ENCODE results near the gene CLEC3B. TPM values are rescaled to one million over a fixed set of nuclear protein-coding genes. Genes with fewer than 3 reads are reported as not detected.

Gene CLEC3B
- total and polyA plus RNA-seq, 12 donors: 34.8 to 355 (median 59.4) TPM

DNA sequence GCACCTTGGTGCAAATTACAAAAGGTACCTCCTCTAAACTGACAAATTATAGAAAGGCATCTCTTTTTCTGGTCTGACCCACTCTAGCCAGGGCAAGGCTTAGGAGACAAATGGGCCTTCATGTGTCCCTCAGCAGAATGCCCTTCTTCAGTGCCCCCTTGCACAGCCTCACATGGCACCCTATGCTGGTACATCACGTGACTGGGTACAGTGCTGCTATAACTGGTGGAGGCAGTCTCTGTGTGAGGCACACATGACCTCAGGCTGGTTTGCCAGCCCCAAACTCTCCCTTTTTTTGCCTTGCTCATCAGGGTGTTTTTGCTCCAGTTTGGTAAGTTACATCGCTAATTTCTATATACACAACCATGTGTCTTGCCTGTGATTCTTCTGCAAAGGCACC lies 3.1 kb downstream of the CLEC3B start:
- intact Hi-C loops (cut with DNase I): loop anchor here in 1 of 10 donors (5.0 kb wide), 1 partner anchor 37 kb away; no protein-coding TSS in a partner anchor
- Histone ChIP-seq H3K4me3 (peak overlapping the region in 7 of 10 donors; percentile 33 to 65 (median 59)), H3K27me3 (no peaks in the 10 kb centered on the region), H3K36me3 (peaks cover 0 to 31% (median 0%) of the 10 kb centered on the region in 9 donors), H3K27ac (peak overlapping the region in 7 of 10 donors; percentile 8 to 88 (median 85)), H3K4me1 (peaks cover 12 to 88% (median 55%) of the 10 kb centered on the region in 9 donors), H3K9me3 (no peaks in the 10 kb centered on the region)
- no peak for DNase-seq
- no peak for ATAC-seq
- TF ChIP-seq, protein P1, sequence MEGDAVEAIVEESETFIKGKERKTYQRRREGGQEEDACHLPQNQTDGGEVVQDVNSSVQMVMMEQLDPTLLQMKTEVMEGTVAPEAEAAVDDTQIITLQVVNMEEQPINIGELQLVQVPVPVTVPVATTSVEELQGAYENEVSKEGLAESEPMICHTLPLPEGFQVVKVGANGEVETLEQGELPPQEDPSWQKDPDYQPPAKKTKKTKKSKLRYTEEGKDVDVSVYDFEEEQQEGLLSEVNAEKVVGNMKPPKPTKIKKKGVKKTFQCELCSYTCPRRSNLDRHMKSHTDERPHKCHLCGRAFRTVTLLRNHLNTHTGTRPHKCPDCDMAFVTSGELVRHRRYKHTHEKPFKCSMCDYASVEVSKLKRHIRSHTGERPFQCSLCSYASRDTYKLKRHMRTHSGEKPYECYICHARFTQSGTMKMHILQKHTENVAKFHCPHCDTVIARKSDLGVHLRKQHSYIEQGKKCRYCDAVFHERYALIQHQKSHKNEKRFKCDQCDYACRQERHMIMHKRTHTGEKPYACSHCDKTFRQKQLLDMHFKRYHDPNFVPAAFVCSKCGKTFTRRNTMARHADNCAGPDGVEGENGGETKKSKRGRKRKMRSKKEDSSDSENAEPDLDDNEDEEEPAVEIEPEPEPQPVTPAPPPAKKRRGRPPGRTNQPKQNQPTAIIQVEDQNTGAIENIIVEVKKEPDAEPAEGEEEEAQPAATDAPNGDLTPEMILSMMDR (IDR thresholded peaks at IDR 0.05): no peak
- 79 to 80% methylated on average over 2 of the region's 2 CpGs for WGBS, 2 donors

DNA sequence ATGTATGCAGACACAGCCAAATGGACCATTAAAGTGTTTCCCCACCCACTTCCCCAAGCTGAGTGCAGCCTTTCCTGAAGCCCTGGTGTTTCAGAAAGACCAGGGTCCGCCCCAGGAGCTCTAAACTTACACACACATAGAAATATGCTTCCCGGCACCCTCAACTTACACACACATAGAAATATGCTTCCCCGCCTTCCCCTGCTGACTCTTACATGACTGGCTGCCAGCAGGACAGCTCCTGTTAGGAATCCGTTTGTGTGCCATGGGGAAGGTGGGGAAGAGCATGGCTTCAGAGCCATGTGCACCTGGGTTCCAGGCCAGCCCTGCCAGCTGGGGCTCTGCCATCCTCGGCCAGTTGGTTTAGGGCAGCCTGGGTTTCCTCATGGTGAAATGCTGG lies 3.6 kb downstream of the CLEC3B start:
- no peaks in the 10 kb centered on the region for H3K9me3 ChIP-seq
- DNase-seq (no peak), ATAC-seq (peak in 1 of 8 donors; percentile 21)
- H3K27me3 ChIP-seq: no peaks in the 10 kb centered on the region
- H3K4me3 ChIP-seq: peak overlapping the region in 4 of 10 donors; percentile 17 to 62 (median 58)
- intact Hi-C loops (cut with DNase I): loop anchor here in 7 of 10 donors (5.0 to 10.0 kb wide), 6 partner anchors 37 to 635 kb away; partner anchors contain the start of genes EXOSC7 (in 1 of the 7) and ZDHHC3 (in 1 of the 7)
- H3K4me1 ChIP-seq: peaks cover 12 to 87% (median 54%) of the 10 kb centered on the region in 9 donors
- 67 to 70% methylated on average over 5 of the region's 5 CpGs for WGBS, 2 donors
- peak overlapping the region in 7 of 10 donors; percentile 10 to 88 (median 85) for H3K27ac ChIP-seq
- TF ChIP-seq, protein P1 (IDR thresholded peaks at IDR 0.05): no peak
- peaks cover 0 to 33% (median 0%) of the 10 kb centered on the region in 9 donors for H3K36me3 ChIP-seq

- Histone ChIP-seq H3K27ac (no peak overlapping the region), H3K9me3 (no peaks in the 10 kb centered on the region), H3K4me1 (peaks cover 3 to 87% (median 53%) of the 10 kb centered on the region in 9 donors), H3K27me3 (no peaks in the 10 kb centered on the region), H3K36me3 (peaks cover 0 to 43% (median 0%) of the 10 kb centered on the region in 9 donors), H3K4me3 (no peak overlapping the region)
- TF ChIP-seq, protein P1 (IDR thresholded peaks at IDR 0.05): no peak
- intact Hi-C loops (cut with DNase I): loop anchor here in 6 of 10 donors (10.0 kb wide), 5 partner anchors 57 to 633 kb away; partner anchors contain the start of genes EXOSC7 (in 1 of the 6) and ZDHHC3 (in 1 of the 6)
- ATAC-seq (no peak), DNase-seq (no peak)
- 86 to 88% methylated on average over 3 of the region's 3 CpGs for WGBS, 2 donors
Observed at GRCh38 chr3:45031531-45031930, 5.4 kb downstream of the CLEC3B start.

DNA sequence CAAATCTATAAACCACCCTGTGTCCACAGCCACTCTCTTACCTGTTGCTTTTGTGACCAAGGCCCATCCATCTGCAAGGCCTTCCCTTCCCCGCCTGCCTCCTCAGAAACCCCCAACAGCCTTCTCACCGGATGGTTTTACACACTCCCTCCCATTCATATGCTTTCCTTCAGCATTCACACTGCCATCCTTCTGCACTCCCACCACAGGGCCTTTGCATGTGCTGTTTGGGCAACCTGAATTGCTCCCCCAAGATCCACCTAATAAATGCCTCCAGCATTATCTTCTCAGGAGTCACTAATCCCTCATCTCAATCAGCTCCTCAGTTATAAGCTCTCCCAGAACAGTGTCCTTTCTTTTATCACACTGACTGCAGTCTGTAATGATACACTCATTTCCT lies 6.0 kb downstream of the CLEC3B start:
- intact Hi-C loops (cut with DNase I): loop anchor here in 6 of 10 donors (10.0 kb wide), 5 partner anchors 57 to 633 kb away; partner anchors contain the start of genes EXOSC7 (in 1 of the 6) and ZDHHC3 (in 1 of the 6)
- WGBS, 2 donors: 94 to 100% methylated on average over 2 of the region's 2 CpGs
- ATAC-seq (no peak), DNase-seq (no peak)
- H3K4me1 ChIP-seq: peaks cover 3 to 91% (median 52%) of the 10 kb centered on the region in 9 donors
- no peaks in the 10 kb centered on the region for H3K9me3 ChIP-seq
- no peak overlapping the region for H3K4me3 ChIP-seq
- H3K36me3 ChIP-seq: peaks cover 0 to 49% (median 0%) of the 10 kb centered on the region in 9 donors
- no peak overlapping the region for H3K27ac ChIP-seq
- no peaks in the 10 kb centered on the region for H3K27me3 ChIP-seq
- TF ChIP-seq, protein P1 (IDR thresholded peaks at IDR 0.05): no peak

All from heart right ventricle (tissue), 16 donors.